ENCODE measurements around the gene AKT3.

The AKT3 gene

DNA sequence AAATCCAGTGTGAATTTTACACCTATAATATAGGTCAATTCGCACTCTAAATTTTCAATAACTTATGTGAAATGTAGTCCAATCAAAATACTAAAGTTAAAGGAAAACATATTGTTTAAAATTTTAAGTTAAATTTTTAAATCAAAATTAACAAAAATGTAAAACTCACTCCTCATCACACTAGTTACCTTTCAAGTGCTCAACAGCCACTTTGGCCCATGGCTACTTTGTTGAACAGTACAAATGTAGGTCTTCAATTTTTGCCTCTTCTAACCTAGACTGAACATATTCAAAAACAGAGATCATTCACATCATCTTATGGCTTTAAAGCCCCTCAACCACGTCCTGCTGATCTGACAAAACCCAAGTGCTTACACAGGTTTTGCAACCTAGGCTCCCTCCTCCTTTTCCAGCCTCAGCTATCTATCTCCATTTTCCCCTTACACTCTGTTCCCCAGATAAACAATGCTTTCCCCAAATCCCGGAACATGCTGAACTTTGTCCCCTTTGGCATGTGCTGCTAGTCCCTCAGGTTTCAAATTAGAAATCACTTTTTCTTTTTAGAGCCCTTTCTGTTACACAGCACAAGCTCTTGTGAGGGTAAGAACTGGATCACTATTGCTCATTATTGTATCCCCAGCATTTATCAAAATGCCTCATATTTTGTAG, 110.6 kb downstream of the AKT3 start:
- no peak overlapping the region for H3K4me3 ChIP-seq (ENCODE audit: low read depth, low read length)
- TF ChIP-seq, protein P1, sequence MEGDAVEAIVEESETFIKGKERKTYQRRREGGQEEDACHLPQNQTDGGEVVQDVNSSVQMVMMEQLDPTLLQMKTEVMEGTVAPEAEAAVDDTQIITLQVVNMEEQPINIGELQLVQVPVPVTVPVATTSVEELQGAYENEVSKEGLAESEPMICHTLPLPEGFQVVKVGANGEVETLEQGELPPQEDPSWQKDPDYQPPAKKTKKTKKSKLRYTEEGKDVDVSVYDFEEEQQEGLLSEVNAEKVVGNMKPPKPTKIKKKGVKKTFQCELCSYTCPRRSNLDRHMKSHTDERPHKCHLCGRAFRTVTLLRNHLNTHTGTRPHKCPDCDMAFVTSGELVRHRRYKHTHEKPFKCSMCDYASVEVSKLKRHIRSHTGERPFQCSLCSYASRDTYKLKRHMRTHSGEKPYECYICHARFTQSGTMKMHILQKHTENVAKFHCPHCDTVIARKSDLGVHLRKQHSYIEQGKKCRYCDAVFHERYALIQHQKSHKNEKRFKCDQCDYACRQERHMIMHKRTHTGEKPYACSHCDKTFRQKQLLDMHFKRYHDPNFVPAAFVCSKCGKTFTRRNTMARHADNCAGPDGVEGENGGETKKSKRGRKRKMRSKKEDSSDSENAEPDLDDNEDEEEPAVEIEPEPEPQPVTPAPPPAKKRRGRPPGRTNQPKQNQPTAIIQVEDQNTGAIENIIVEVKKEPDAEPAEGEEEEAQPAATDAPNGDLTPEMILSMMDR (IDR thresholded peaks at IDR 0.05; ENCODE audit: insufficient read depth, low read length, missing control alignments) = no peak
- DNase-seq (ENCODE audit: low read depth, low spot score) = no peak
- ChIA-PET CTCF (interaction anchor here (1.1 to 2.5 kb wide), 4 partner anchors 8 to 396 kb away, joined by 3 to 10 read pairs (median 6); no protein-coding TSS in a partner anchor), POLR2A (no interaction called here)

DNA sequence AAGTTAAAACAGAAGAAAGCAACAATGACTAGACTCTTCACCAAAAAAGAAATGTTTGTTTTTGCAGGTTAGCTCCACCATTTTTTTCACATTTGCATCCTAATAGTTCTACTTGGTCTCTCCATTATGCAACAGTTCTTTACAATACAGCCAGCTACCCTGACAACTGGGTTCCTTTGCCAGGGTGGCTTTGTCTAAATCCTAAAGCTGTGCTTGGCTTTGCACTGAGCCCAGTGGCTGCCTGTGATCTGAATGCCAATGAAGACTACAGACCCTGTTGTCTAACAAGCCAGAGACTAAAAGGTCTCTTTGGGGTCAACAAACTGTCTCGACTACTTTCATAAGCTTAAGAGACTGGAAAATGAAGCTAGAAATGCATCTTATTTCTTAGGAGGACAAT, 112.0 kb downstream of the AKT3 start:
- no peak for DNase-seq (ENCODE audit: low read depth, low spot score)
- POLR2A ChIA-PET = no interaction called here
- CTCF ChIA-PET = interaction anchor here (1.0 to 2.5 kb wide), 3 partner anchors 11 to 394 kb away, joined by 3 to 9 read pairs (median 4); no protein-coding TSS in a partner anchor
- TF ChIP-seq, protein P1 (IDR thresholded peaks at IDR 0.05; ENCODE audit: insufficient read depth, low read length, missing control alignments) = no peak
- no peak overlapping the region for H3K4me3 ChIP-seq (ENCODE audit: low read depth, low read length)

DNA sequence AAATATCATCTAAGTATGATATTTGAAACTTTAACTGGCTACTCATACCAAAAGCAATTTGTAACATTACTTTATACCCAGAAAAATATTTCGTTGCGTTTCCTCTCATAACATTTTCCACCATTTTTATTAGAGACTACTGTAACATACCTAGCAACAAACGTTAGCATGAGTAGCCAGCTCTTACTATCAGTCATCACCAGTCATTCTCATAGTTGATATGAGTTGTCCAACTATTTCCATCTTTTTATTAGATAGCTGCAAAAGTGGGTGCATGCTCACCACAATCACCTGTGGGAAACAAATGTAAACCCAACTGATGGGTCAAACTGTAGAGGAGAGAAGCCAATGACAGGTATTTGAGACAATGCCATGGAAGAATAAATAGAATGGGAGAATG, 114.6 kb downstream of the AKT3 start:
- no peak overlapping the region for H3K4me3 ChIP-seq (ENCODE audit: low read depth, low read length)
- no peak for DNase-seq (ENCODE audit: low read depth, low spot score)
- CTCF ChIA-PET = interaction anchor here (0.7 to 1.5 kb wide), 2 partner anchors 15 to 27 kb away, joined by 3 read pairs; no protein-coding TSS in a partner anchor
- TF ChIP-seq, protein P1 (IDR thresholded peaks at IDR 0.05; ENCODE audit: insufficient read depth, low read length, missing control alignments) = no peak
- POLR2A ChIA-PET = no interaction called here

DNA sequence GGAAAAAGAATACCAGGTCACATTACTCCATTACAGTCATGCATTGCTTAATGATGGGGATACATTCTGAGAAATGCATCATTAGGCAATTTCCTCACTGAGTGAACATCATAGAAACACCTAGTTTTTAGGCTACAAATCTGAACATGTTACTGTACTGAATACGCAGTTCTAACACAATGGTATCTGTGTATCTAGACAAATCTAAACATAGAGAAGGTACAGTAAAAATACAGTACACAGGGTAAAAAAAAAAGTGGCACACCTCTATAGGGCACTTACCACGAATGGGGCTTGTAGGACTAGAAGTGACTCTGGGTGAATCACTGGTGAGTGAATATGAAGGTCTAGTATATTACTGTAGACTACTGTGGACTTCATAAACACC, 115.7 kb downstream of the AKT3 start:
- ChIA-PET CTCF (interaction anchor here (1.5 kb wide), 1 partner anchor 16 kb away, joined by 3 read pairs; no protein-coding TSS in a partner anchor), POLR2A (no interaction called here)
- no peak for DNase-seq (ENCODE audit: low read depth, low spot score)
- TF ChIP-seq, protein P1 (IDR thresholded peaks at IDR 0.05; ENCODE audit: insufficient read depth, low read length, missing control alignments) = no peak
- H3K4me3 ChIP-seq (ENCODE audit: low read depth, low read length) = no peak overlapping the region

DNA sequence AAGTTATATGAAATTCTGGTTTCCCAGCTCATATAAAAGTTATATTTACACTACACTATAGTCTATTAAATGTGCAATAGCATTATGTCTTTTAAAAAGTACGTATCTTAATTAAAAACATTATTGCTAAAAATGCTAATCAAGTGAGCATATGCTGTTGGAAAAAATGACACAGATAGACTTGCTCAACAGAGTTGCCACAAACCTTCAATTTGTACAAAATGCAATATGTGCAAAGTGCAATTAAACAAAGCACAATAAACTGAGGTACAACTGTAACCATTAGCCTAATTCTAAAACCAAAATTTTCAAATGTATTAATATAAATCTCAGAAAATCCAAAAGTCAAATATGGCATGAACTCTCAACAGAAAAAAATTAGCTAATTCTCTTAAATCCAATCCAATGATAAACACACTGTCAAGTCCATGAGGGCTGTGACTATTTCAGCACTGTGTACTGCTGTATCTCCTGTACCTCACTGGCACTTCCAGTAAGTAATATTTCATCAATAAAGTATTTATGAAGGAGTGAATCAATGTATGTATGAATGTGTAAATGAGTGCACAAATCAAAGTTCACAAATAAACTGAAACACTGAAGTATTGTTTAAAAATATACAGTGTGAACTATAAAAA, 116.3 kb downstream of the AKT3 start:
- ChIA-PET POLR2A (no interaction called here), CTCF (interaction anchor here (1.7 kb wide), 1 partner anchor 15 kb away, joined by 5 read pairs; no protein-coding TSS in a partner anchor)
- TF ChIP-seq, protein P1 (IDR thresholded peaks at IDR 0.05; ENCODE audit: insufficient read depth, low read length, missing control alignments) = no peak
- no peak overlapping the region for H3K4me3 ChIP-seq (ENCODE audit: low read depth, low read length)
- DNase-seq (ENCODE audit: low read depth, low spot score) = no peak

DNA sequence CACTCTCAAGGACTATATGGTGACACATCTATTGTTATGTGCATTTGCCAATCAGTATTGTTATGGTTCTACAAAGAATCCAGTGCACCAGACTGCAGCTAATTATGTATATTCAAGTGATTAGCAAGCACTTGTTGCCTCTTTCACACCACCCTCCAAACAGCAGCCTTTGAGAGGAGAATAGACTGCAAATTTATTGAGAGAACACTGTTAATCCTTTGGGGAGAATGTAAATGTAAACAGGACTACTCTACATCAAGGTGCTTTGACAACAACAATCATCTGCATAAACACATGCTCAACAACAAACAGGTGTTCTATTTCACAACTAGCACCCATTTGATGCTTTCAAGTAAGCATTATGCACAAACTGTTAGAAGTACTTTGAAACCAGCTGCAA, 117.4 kb downstream of the AKT3 start:
- no peak overlapping the region for H3K4me3 ChIP-seq (ENCODE audit: low read depth, low read length)
- TF ChIP-seq, protein P1 (IDR thresholded peaks at IDR 0.05; ENCODE audit: insufficient read depth, low read length, missing control alignments) = no peak
- no peak for DNase-seq (ENCODE audit: low read depth, low spot score)
- ChIA-PET CTCF (interaction anchor here (1.7 kb wide), 1 partner anchor 16 kb away, joined by 5 read pairs; no protein-coding TSS in a partner anchor), POLR2A (no interaction called here)

All from AG04449 (cell line).